HCT116 (cell line): Measurements from ENCODE around the gene HNRNPU. TPM values are rescaled to one million over a fixed set of nuclear protein-coding genes. Genes with fewer than 3 reads are reported as not detected.

Experiments used
- ATAC-seq: fragments of 200-7000 bp; cut with Tn5 transposase; 2 replicates; pipeline ENCODE4 v1.9.1; 2020; ENCODE audit warnings: mild to moderate bottlenecking, moderate library complexity
- BruUV-seq: library from RNA; stranded (reverse); fragments of 400-500 nt; replicated peaks from 2 replicates; lab custom pipeline; 2021; lab: Mats Ljungman, UMichigan
- CTCF ChIA-PET: fragments of 300-600 bp; sonication (Branson Sonifier 250); formaldehyde crosslinking; loops from one replicate; lab custom pipeline; 2021; ENCODE audit warnings: antibody characterized with exemption; lab: Charles Lee
- POLR2A ChIA-PET: fragments of 300-600, 350-600 bp; sonication (Branson Sonifier 250); formaldehyde crosslinking; loops from one replicate; lab custom pipeline; 2021; ENCODE audit warnings: antibody characterized with exemption; lab: Charles Lee
- RAD21 ChIA-PET, 2 experiments: fragments of 300-600 bp; sonication (Branson Sonifier 250); formaldehyde crosslinking; loops; one replicate each; lab custom pipeline; 2023; ENCODE audit warnings: low total read pairs in 2 of 2; ENCODE audit not compliant: uncharacterized antibody in 2 of 2, unreplicated experiment in 2 of 2, low non-redundant PET in 1 of 2; lab: Charles Lee
- DNase-seq: peaks from one replicate; pipeline ENCODE4 v3.0.0-alpha.2; 2010; ENCODE audit warnings: low read depth, low spot score
- H2AFZ ChIP-seq: fragments of 200-600 bp; shearing (Covaris generic), sonication (generic); 2 replicates; pipeline ENCODE4 v1.6.1; 2017; ENCODE audit warnings: low read depth, mixed run types, mixed read lengths, antibody characterized with exemption, low read length; ENCODE audit not compliant: poor library complexity, severe bottlenecking
- H3K27ac ChIP-seq: 2 replicates; pipeline ENCODE4 v1.5.1; 2012; ENCODE audit warnings: low read depth, low read length
- H3K27me3 ChIP-seq: fragments of 200-600 bp; sonication (generic); 2 replicates; pipeline ENCODE4 v1.6.1; 2016; ENCODE audit warnings: mixed run types, low read length, mixed read lengths; ENCODE audit not compliant: insufficient read depth
- H3K36me3 ChIP-seq, 2 experiments: fragments of 200-500 bp in 1 of 2; fragments of 200-600 bp in 1 of 2; sonication (Bioruptor generic) in 1 of 2; sonication (generic) in 1 of 2; 2 replicates each; pipeline versions ENCODE4 v1.5.1 to v1.6.1; 2014 to 2016; ENCODE audit warnings: low read length in 2 of 2, inconsistent platforms in 1 of 2, mixed read lengths in 1 of 2, mixed run types in 1 of 2; ENCODE audit not compliant: insufficient read depth in 2 of 2, control insufficient read depth in 1 of 2
- H3K4me1 ChIP-seq, 2 experiments: fragments of 200-600 bp in 1 of 2; sonication (generic) in 1 of 2; 2 replicates each; pipeline versions ENCODE4 v1.5.1 to v1.6.1; 2012 to 2017; ENCODE audit warnings: low read length in 2 of 2, inconsistent platforms in 1 of 2, mild to moderate bottlenecking in 1 of 2, mixed read lengths in 1 of 2, mixed run types in 1 of 2, moderate library complexity in 1 of 2; ENCODE audit not compliant: insufficient read depth in 2 of 2, control insufficient read depth in 1 of 2
- H3K4me2 ChIP-seq: fragments of 200-600 bp; sonication (generic); 2 replicates; pipeline ENCODE4 v1.6.1; 2017; ENCODE audit warnings: mixed run types, low read length, mixed read lengths
- H3K4me3 ChIP-seq, 2 experiments: fragments of 200-600 bp in 1 of 2; sonication (generic) in 1 of 2; replicated peaks in 1 of 2; 2 replicates each; pipeline ENCODE4 v1.5.1; 2011 to 2016; ENCODE audit warnings: low read length in 2 of 2, control low read depth in 1 of 2, low read depth in 1 of 2, mild to moderate bottlenecking in 1 of 2, mixed read lengths in 1 of 2, mixed run types in 1 of 2
- H3K79me2 ChIP-seq: fragments of 200-600 bp; sonication (generic); 2 replicates; pipeline ENCODE4 v1.6.1; 2017; ENCODE audit warnings: mild to moderate bottlenecking, mixed run types, low read length, moderate library complexity, mixed read lengths; ENCODE audit not compliant: insufficient read depth
- H3K9ac ChIP-seq: fragments of 200-600 bp; sonication (generic); 2 replicates; pipeline ENCODE4 v1.6.1; 2016; ENCODE audit warnings: low read length, mixed read lengths
- H3K9me2 ChIP-seq: fragments of 200-600 bp; sonication (generic), shearing (Covaris generic); 2 replicates; pipeline ENCODE4 v1.6.1; 2017; ENCODE audit warnings: mixed run types, mild to moderate bottlenecking, moderate library complexity; ENCODE audit not compliant: insufficient read depth
- H3K9me3 ChIP-seq, 2 experiments: fragments of 200-500 bp in 1 of 2; fragments of 200-600 bp in 1 of 2; sonication (Bioruptor generic) in 1 of 2; sonication (generic) in 1 of 2; 2 replicates each; pipeline ENCODE4 v1.6.1; 2014 to 2017; ENCODE audit warnings: low read length in 2 of 2, mixed read lengths in 2 of 2, inconsistent platforms in 1 of 2, low read depth in 1 of 2, mild to moderate bottlenecking in 1 of 2, mixed run types in 1 of 2, moderate library complexity in 1 of 2; ENCODE audit not compliant: control insufficient read depth in 1 of 2, insufficient read depth in 1 of 2
- H4K20me1 ChIP-seq: fragments of 200-600 bp; sonication (generic), shearing (Covaris generic); 2 replicates; pipeline ENCODE4 v1.6.1; 2017; ENCODE audit warnings: mixed run types, mild to moderate bottlenecking, moderate library complexity; ENCODE audit not compliant: insufficient read depth
- CTCF ChIP-seq, 3 experiments: fragments of 200-600 bp in 1 of 3; sonication (generic) in 1 of 3; IDR thresholded peaks in 2 of 3; conservative IDR thresholded peaks in 1 of 3; 2 replicates each; pipeline ENCODE4 v1.5.1; 2012 to 2017; ENCODE audit warnings: low read depth in 2 of 3, low read length in 2 of 3, antibody characterized with exemption in 1 of 3, borderline replicate concordance in 1 of 3, control low read depth in 1 of 3, mild to moderate bottlenecking in 1 of 3, mixed read lengths in 1 of 3, mixed run types in 1 of 3, moderate library complexity in 1 of 3; ENCODE audit not compliant: insufficient read depth in 1 of 3
- EGR1 ChIP-seq: IDR thresholded peaks from 2 replicates; pipeline ENCODE4 v1.6.1; 2012; ENCODE audit warnings: low read depth
- ELF1 ChIP-seq: IDR thresholded peaks from 2 replicates; pipeline ENCODE4 v1.6.1; 2012; ENCODE audit warnings: low read depth, borderline replicate concordance
- EZH2 ChIP-seq: fragments of 200-600 bp; sonication (generic); IDR thresholded peaks from 2 replicates; pipeline ENCODE4 v1.6.1; 2017; ENCODE audit warnings: antibody characterized with exemption, mixed run types
- FOSL1 ChIP-seq: IDR thresholded peaks from 2 replicates; pipeline ENCODE4 v1.6.1; 2012; ENCODE audit warnings: low read depth
- JUND ChIP-seq: IDR thresholded peaks from 2 replicates; pipeline ENCODE4 v1.6.1; 2012
- MAX ChIP-seq: IDR thresholded peaks from 2 replicates; pipeline ENCODE4 v1.6.1; 2012
- RAD21 ChIP-seq: IDR thresholded peaks from 2 replicates; pipeline ENCODE4 v1.6.1; 2012; ENCODE audit warnings: low read depth, mild to moderate bottlenecking
- REST ChIP-seq: IDR thresholded peaks from 2 replicates; pipeline ENCODE4 v1.6.1; 2012; ENCODE audit warnings: low read depth
- SIN3A ChIP-seq: IDR thresholded peaks from 2 replicates; pipeline ENCODE4 v1.6.1; 2012; ENCODE audit warnings: low read depth
- SP1 ChIP-seq: IDR thresholded peaks from 2 replicates; pipeline ENCODE4 v1.6.1; 2012; ENCODE audit warnings: low read depth
- SRF ChIP-seq: IDR thresholded peaks from 2 replicates; pipeline ENCODE4 v1.6.1; 2012; ENCODE audit warnings: low read depth
- YY1 ChIP-seq: IDR thresholded peaks from 2 replicates; pipeline ENCODE4 v1.6.1; 2011; ENCODE audit warnings: low read length, low read depth, moderate library complexity, mild to moderate bottlenecking; ENCODE audit not compliant: insufficient replicate concordance; ENCODE audit errors: extremely low read depth
- ZBTB33 ChIP-seq: IDR thresholded peaks from 2 replicates; pipeline ENCODE4 v1.6.1; 2011; ENCODE audit warnings: mild to moderate bottlenecking, low read length, moderate library complexity; ENCODE audit not compliant: insufficient replicate concordance; ENCODE audit errors: extremely low read depth
- intact Hi-C: fragments of 100-400 bp; cut with micrococcal nuclease; formaldehyde crosslinking; loops from 2 replicates; pipeline ENCODE4 v1.10.0; 2022
- total RNA-seq: library from RNA; stranded (reverse); gene quantifications from one replicate; pipeline ENCODE4 v1.2.1, GENCODE V29; 2021; ENCODE audit not compliant: unreplicated experiment

Gene HNRNPU
- total RNA-seq, 1 experiment from 2014 or later = 424 TPM

- ChIA-PET POLR2A (no interaction called here), CTCF (no interaction called here), RAD21 (no interaction called here)
- no peaks in the 10 kb centered on the region for H3K27me3 ChIP-seq
- H3K9me3 ChIP-seq = no peaks in the 10 kb centered on the region
- H2AFZ ChIP-seq = no peak overlapping the region
- no peak overlapping the region for H3K9ac ChIP-seq
- intact Hi-C loops = no loop called here
- H4K20me1 ChIP-seq = no peaks in the 10 kb centered on the region
- H3K79me2 ChIP-seq = no peaks in the 10 kb centered on the region
- DNase-seq (no peak), ATAC-seq (no peak)
- no peaks in the 10 kb centered on the region for H3K9me2 ChIP-seq
- no peak overlapping the region for H3K4me3 ChIP-seq
- no TSS peak for BruUV-seq
- H3K27ac ChIP-seq = no peak overlapping the region
- no peak for TF ChIP-seq RAD21
- TF ChIP-seq SP1 = no peak
- no peak for TF ChIP-seq YY1
- TF ChIP-seq MAX = no peak
- no peak for TF ChIP-seq EGR1
- no peak for TF ChIP-seq ELF1
- no peak for TF ChIP-seq EZH2
- no peak for TF ChIP-seq FOSL1
- no peak for TF ChIP-seq SIN3A
- peaks cover 3 to 6% of the 10 kb centered on the region in 2 experiments; a peak in 3 of 4 replicates for H3K4me1 ChIP-seq
- no peak overlapping the region for H3K4me2 ChIP-seq
- H3K36me3 ChIP-seq = no peaks in the 10 kb centered on the region
Measured at GRCh38 chr1:244820131-244820530, 44.2 kb downstream of the HNRNPU start.

- H3K4me3 ChIP-seq = no peak overlapping the region
- H3K4me2 ChIP-seq = no peak overlapping the region
- TF ChIP-seq REST = no peak
- TF ChIP-seq JUND = no peak
- TF ChIP-seq CTCF (IDR thresholded peaks at IDR 0.05 in 2 of 3, conservative IDR thresholded peaks at IDR 0.05 in 1 of 3; ENCODE audit: borderline replicate concordance in 1 of 3, insufficient read depth in 1 of 3, low read depth in 2 of 3, low read length in 2 of 3) = no peak
- TF ChIP-seq ZBTB33 = no peak
- no peak for TF ChIP-seq SRF
Measured at GRCh38 chr1:244817415-244817894, 46.9 kb downstream of the HNRNPU start.

More at GRCh38 chr1:244817415-244817894, 46.9 kb downstream of the HNRNPU start:
- no TSS peak for BruUV-seq
- Histone ChIP-seq H2AFZ (no peak overlapping the region), H3K27me3 (no peaks in the 10 kb centered on the region), H3K9me3 (no peaks in the 10 kb centered on the region), H3K27ac (no peak overlapping the region), H4K20me1 (no peaks in the 10 kb centered on the region), H3K9me2 (no peaks in the 10 kb centered on the region), H3K36me3 (no peaks in the 10 kb centered on the region), H3K4me1 (peaks cover 3 to 6% of the 10 kb centered on the region in 2 experiments; a peak in 3 of 4 replicates), H3K79me2 (no peaks in the 10 kb centered on the region), H3K9ac (no peak overlapping the region)
- CTCF ChIA-PET = no interaction called here
- intact Hi-C loops = no loop called here
- DNase-seq (no peak), ATAC-seq (no peak)
- POLR2A ChIA-PET = no interaction called here
- RAD21 ChIA-PET = no interaction called here
